ENCODE results near the gene ATP8B4. TPM values are rescaled to one million over a fixed set of nuclear protein-coding genes. Genes with fewer than 3 reads are reported as not detected.

ATP8B4 gene
- total and polyA plus RNA-seq, 2 of the 8 experiments (the other 6 are each of a cell fraction or from before 2014, with no cell fraction given), result 0.17 to 0.24 TPM

DNA sequence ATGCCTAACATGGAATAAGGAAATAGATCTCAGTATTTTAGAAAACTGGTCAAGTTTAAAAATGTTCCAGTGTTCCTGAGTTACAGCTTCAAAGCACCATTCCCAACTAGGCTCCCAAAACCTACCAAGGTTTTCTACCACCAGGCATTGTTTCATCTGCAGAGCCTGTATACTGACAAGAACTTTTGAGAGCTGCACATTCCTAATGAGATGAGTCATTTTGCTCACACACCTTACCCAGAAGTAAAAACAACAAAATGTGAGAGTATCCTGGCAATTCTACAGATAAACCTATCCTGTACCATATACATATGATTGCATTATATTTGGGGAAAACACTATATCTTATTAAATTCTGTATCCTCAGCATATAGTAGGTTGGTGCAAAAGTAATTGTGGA is 90.7 kb downstream of the ATP8B4 start:
- ChIA-PET CTCF (ENCODE audit: partially characterized antibody) (interaction anchor here (0.8 to 0.9 kb wide), 2 partner anchors 9 to 153 kb away, joined by 3 to 4 read pairs; no protein-coding TSS in a partner anchor), POLR2A (ENCODE audit: partially characterized antibody) (no interaction called here)
- H3K36me3 ChIP-seq (ENCODE audit: control insufficient read depth in 2 of 4, insufficient read depth in 4 of 4, low read length in 3 of 4), result no peaks in the 10 kb centered on the region
- H3K18ac ChIP-seq (ENCODE audit: extremely low read depth, low read length), result no peak overlapping the region
- DNase-seq (ENCODE audit: low read depth in 1 of 2, low spot score in 2 of 2) (no peak), FAIRE-seq (no peak)
- no peak overlapping the region for H2AK5ac ChIP-seq (ENCODE audit: low read depth, low read length)
- no peak overlapping the region for H3K23ac ChIP-seq (ENCODE audit: insufficient read length)
- H2BK20ac ChIP-seq (ENCODE audit: low read length), result no peak overlapping the region
- H3K14ac ChIP-seq (ENCODE audit: insufficient read length), result no peak overlapping the region
- no peaks in the 10 kb centered on the region for H3K23me2 ChIP-seq (ENCODE audit: low read depth, low read length)
- TF ChIP-seq POLR2A (IDR thresholded peaks at IDR 0.05; ENCODE audit: control extremely low read depth in 1 of 2, low read depth in 2 of 2, low read length in 2 of 2) (no peak), SP4 (IDR thresholded peaks at IDR 0.05; ENCODE audit: low read length) (no peak), POU5F1 (IDR thresholded peaks at IDR 0.05; ENCODE audit: low read depth, low read length) (no peak), GTF2F1 (IDR thresholded peaks at IDR 0.05; ENCODE audit: borderline replicate concordance, low read depth, low read length) (no peak), EP300 (IDR thresholded peaks at IDR 0.05; ENCODE audit: borderline replicate concordance in 1 of 2, low read depth in 2 of 2, low read length in 2 of 2) (no peak), NANOG (IDR thresholded peaks at IDR 0.05; ENCODE audit: insufficient read depth, low read depth, low read length, poor library complexity, severe bottlenecking) (no peak), EGR1 (IDR thresholded peaks at IDR 0.05; ENCODE audit: borderline replicate concordance, low read depth, low read length) (no peak), RNF2 (IDR thresholded peaks at IDR 0.05; ENCODE audit: borderline replicate concordance, low read depth, low read length, missing control alignments, poor library complexity, severe bottlenecking) (no peak)
- H3K79me1 ChIP-seq (ENCODE audit: low read depth, low read length), result no peaks in the 10 kb centered on the region
- H4K8ac ChIP-seq (ENCODE audit: extremely low read depth, insufficient read depth, low read length), result no peak overlapping the region
- no peaks in the 10 kb centered on the region for H3K27me3 ChIP-seq (replicated peaks in 1 of 4; ENCODE audit: control insufficient read depth in 3 of 4, extremely low read depth in 1 of 4, insufficient read depth in 3 of 4, low read length in 3 of 4)
- no peaks in the 10 kb centered on the region for H3K9me3 ChIP-seq (ENCODE audit: insufficient read depth in 2 of 2, low read depth in 1 of 2, low read length in 1 of 2)
- no peak overlapping the region for H4K5ac ChIP-seq (ENCODE audit: insufficient read length, low read depth, low read length)
- no peak overlapping the region for H4K91ac ChIP-seq (replicated peaks; ENCODE audit: insufficient read length, low read length)
- no peak overlapping the region for H2BK120ac ChIP-seq (replicated peaks; ENCODE audit: low read depth, low read length)
- H3K79me2 ChIP-seq (ENCODE audit: control insufficient read depth in 1 of 2, insufficient read depth in 2 of 2, low read length in 2 of 2), result no peaks in the 10 kb centered on the region
- no peak overlapping the region for H3K4ac ChIP-seq (replicated peaks; ENCODE audit: insufficient read length, low read depth, low read length)
- H2BK5ac ChIP-seq (ENCODE audit: low read depth, low read length), result no peak overlapping the region
- no peak overlapping the region for H3K27ac ChIP-seq (ENCODE audit: low read depth, low read length)
- H2AFZ ChIP-seq (ENCODE audit: low read length), result no peak overlapping the region
- no peak overlapping the region for H2BK12ac ChIP-seq (ENCODE audit: low read depth, low read length)
- no peak overlapping the region for H3K4me2 ChIP-seq (ENCODE audit: insufficient read depth in 1 of 2, low read depth in 2 of 2, low read length in 2 of 2)
- H3K4me1 ChIP-seq (replicated peaks in 1 of 4; ENCODE audit: control insufficient read depth in 3 of 4, insufficient read depth in 4 of 4, low read length in 3 of 4), result no peaks in the 10 kb centered on the region
- H3K4me3 ChIP-seq (ENCODE audit: extremely low read depth in 1 of 4, insufficient read depth in 2 of 4, low read depth in 3 of 4, low read length in 4 of 4), result no peak overlapping the region
- H2BK15ac ChIP-seq (ENCODE audit: low read length), result no peak overlapping the region
- no peaks in the 10 kb centered on the region for H4K20me1 ChIP-seq (replicated peaks in 1 of 2; ENCODE audit: control insufficient read depth in 1 of 2, insufficient read depth in 2 of 2, low read length in 2 of 2)
- H3K56ac ChIP-seq (replicated peaks; ENCODE audit: insufficient read length, low read depth, low read length), result no peak overlapping the region
- no peak overlapping the region for H3K9ac ChIP-seq (replicated peaks in 1 of 4; ENCODE audit: extremely low read depth in 1 of 4, low read depth in 3 of 4, low read length in 3 of 4)
